ENCODE measurements around the gene KRT85.

- TF ChIP-seq POLR2AphosphoS5 (IDR thresholded peaks at IDR 0.05; ENCODE audit: low read depth, low read length) (no peak), PAX5 (IDR thresholded peaks at IDR 0.05; ENCODE audit: insufficient read depth, low read length, severe bottlenecking) (no peak), POLR2A (IDR thresholded peaks at IDR 0.05; ENCODE audit: low read depth, low read length) (no peak), SPI1 (IDR thresholded peaks at IDR 0.05; ENCODE audit: low read depth, low read length) (no peak), TAF1 (IDR thresholded peaks at IDR 0.05; ENCODE audit: low read depth, low read length) (no peak)
Observed at GRCh38 chr12:52327052-52327829, 40.0 kb downstream of the KRT85 start.
